Pulmonary artery endothelial cell (primary cell): ENCODE data around the gene FBXL3. TPM values are rescaled to one million over a fixed set of nuclear protein-coding genes. Genes with fewer than 3 reads are reported as not detected.
"Not testable (repeated sequence)": the region's sequence is repeated elsewhere in the genome, so short reads cannot be mapped to it uniquely, and the experiment has no call there.

Experiments used
- DNase-seq: peaks from one replicate; pipeline ENCODE4 v3.0.0-alpha.2; 2011; ENCODE audit warnings: low read depth, low spot score
- total RNA-seq: library from RNA; depleted of rRNA; stranded (reverse); fragments of >200 nt; gene quantifications from 2 replicates; pipeline ENCODE4 v1.2.3, GENCODE V29; 2014

Gene FBXL3
- total RNA-seq, 1 donor from 2014 or later: 54.2 TPM

DNA sequence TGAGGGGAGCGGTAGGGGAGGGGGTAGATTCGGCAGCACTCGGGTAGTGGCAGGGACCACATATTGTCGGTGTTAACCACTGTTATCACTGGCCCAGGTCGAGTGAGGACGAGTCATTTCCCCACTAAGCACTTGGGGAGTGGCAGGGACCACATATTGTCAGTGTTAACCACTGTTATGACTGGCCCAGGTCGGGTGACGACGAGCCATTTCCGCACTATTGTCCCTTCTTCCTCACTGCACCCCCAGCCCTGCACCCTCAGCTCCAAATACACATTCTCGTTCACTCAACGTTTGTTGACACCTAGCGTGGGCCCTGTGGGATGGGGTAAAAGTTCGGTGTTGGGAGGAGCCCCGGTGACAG, 35.5 kb downstream of the FBXL3 start:
- no peak for DNase-seq

DNA sequence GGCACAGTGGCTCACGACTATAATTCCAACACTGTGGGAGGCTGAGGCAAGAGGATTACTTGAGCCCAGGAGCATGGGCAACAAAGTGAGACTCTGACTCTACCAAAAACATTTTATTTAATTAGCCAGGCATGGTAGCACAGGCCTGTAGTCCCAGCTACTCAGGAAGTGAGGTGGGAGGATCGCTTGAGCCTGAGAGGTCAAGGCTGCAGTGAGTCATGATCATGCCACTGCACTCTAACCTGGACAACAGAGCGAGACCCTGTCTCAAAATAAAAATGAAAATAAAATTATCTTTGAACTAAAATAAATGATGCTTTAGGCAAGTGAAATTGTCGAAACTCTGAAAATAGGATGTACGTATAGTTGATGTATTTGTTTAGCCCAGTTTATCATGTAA, 43.3 kb downstream of the FBXL3 start:
- DNase-seq: no peak

- no peak for DNase-seq
These were observed 44.9 kb downstream of the FBXL3 start for GRCh38 chr13:76982061-76982460.

- no peak for DNase-seq
These were observed 46.8 kb downstream of the FBXL3 start for GRCh38 chr13:76980075-76980718.

DNA sequence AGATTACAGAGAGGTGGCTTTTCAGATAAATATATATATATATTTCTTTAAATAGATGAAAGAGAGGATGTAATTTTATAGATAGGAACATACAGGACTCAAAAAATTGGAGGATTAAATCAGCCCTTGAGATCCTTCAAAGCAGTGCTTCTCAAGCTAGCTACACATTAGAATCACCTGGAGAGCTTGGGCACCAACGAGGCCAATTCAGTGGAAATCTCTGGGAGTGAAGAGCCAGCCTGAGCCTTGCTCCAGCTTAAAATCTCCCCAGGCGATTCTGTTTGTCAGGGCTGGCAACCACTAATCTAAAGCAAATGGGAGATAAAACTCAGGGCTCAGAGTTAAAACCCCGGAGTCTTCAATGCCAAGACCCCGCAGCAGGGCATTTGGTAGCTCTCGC, 50.0 kb downstream of the FBXL3 start:
- DNase-seq: no peak

- no peak for DNase-seq
These were observed 50.5 kb downstream of the FBXL3 start for GRCh38 chr13:76976490-76976889.

GRCh38 chr13:76975863-76976262, 51.1 kb downstream of the FBXL3 start:
- no peak for DNase-seq

DNA sequence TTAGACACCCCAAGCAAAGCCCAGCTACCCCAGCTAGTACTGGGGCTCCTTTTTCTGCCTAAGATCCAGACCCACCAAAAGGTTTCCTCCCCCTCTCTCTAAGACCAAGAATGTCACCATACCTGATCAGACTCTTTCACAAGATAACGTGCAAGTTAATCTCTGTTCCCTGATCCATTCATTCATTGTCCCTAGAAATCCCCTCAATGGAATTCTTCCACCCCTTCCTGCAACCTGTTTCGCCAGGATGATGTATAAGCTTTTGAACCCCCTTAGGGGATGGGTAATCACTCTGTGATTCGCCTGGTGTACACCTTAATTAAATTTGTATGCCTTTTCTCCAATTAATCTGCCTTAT, 52.4 kb downstream of the FBXL3 start:
- no peak for DNase-seq

GRCh38 chr13:76973920-76974617, 52.9 kb downstream of the FBXL3 start:
- DNase-seq: no peak

DNA sequence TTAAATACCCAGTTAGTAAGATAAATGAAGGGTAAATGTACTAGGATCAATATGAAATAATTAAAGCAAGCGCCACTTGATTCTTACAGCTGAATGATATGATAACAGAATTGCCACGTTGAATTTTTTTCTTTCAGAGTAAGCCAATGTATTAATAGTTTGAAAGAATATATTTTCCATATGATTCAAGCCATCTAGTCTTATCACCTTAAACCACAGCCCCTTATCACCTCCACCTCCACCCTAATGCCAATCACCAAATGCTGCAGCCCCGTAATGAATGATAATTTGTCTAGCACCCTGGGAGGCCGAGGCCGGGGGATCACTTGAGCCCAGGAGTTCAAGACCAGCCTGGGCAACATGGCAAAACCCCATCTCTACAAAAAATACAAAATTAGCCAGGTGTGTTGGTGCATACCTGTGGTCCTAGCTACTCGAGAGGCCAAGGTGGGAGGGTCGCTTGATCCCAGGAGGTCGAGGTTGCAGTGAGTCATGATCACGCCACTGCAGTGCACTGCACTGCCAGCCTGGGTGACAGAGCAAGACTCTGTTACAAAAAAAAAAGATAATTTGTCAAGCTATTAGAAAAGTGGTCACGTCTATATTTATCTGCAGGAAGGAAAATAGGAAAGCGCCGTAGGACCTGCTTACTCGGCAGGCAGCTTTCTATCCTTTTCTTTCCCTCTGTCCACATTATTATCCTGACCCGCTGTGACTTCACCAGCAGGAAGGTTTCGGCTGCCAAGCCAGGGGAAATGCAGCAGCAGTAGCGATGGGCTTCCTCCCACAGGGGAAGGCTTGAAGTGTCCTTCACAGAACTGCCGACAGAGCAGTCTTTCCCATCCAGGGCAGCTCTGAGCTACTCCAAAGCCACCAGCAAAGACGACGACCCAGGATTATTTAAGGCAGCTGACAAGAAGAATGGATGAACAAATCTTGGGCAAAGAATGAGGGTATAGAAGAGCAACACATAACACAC, 54.8 kb downstream of the FBXL3 start:
- no peak for DNase-seq

DNA sequence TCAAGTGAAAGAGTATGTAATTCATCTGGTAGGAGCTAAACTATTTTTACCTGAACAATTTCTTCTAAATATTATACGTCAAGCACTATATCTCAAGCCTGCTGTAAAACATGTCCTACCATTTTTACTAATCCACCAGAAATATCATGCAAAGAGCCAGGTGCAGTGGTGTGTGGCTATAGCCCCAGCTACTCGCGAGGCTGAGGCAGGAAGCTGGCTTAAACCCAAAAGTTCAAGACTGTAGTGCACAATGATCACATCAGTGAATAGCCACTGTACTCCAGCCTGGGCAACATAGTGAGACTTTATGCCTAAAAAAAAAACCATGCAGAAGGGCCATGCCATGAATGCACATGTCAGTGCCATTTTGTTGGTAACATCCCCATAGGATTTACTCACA, 55.7 kb downstream of the FBXL3 start:
- no peak for DNase-seq

DNA sequence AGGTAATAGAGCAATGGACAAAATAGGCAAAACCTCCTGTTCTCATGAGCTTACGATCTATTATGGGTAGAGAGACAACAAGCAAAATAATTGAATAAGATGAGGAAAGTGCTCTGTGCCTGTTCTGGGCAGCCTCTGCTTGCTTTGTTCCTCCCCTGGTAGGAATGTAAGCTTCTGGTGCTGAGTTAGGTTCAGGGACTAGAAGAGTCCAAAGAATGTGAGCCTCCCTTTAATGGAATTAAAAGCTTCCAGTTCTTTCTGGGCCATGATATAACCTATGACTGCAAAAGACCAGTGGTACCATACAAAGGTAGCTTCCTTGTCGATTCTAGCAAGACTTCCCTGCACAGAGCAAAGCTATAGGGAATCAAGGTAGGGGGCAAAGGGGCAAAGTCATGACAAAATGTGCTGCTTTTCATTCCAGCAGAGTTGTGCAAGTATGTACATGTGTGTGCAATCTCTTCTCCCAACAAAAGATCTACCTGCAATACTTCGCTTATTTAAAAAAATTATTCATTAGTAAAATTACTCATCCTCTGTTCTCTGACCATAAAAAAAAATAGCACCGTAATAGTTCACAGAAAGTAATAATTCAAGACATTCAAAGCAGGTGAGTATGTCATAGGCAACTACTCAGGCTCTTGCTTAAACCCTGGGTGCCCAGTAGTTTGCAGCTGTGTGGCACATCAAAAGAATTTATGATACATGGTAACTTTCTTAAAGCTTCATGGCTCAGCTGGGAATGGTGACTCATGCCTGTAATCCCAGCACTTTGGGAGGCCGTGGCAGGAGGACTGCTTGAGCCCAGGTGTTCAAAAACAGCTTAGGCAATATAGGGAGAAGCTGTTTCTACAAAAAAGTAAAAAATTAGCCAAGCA, 57.2 kb downstream of the FBXL3 start:
- DNase-seq: no peak

- no peak for DNase-seq
These were observed 58.9 kb downstream of the FBXL3 start for GRCh38 chr13:76968041-76968440.

DNA sequence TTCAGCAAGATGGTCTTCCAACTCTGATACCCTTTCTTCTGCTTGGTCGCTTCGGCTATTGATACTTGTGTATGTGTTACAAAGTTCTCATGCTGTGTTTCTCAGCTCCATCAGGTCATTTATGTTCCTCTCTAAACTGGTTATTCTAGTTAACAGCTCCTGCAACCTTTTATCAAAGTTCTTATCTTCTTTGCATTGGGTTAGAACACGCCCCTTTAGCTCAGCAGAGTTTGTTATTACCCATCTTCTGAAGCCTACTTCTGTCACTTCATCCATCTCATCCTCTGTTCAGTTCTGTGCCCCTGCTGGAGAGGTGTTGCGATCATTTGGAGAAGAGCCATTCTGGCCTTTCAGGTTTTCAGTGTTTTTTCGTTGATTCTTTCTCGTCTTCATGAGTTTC, 59.9 kb downstream of the FBXL3 start:
- DNase-seq: no peak

DNA sequence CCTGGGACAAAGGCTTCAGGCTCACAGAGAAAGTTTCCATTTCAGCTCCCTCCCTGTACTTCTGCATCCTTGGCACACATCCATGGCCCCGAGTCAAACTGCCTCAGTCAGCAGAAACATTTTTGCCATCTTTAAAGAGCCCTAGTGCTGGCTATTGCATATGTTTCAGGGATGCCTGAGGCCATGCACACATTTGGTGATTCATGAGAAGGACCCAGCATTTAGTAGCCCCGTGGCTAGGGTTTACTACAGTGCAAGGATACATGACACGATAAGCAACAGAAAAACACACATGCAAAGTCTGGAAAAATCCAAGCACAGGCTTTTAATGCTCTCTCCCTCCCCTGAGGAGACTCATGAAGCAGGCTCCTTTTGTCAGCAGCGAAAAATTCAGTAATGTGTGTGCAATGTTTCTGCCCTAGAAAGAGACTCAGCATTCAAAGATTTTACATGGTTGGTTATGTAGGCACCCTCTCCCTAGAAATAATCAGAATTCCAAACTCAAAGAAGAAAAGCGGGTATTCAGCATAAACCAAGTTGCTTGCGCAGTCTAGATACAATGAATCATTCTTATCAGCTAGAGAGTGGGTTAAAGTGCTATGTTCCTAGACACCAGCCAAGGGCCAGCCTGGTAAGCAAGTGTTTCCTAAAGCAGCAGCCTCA, 61.1 kb downstream of the FBXL3 start:
- DNase-seq: no peak

- DNase-seq: not testable (repeated sequence)
These were observed 67.2 kb downstream of the FBXL3 start for GRCh38 chr13:76959734-76960133.

DNA sequence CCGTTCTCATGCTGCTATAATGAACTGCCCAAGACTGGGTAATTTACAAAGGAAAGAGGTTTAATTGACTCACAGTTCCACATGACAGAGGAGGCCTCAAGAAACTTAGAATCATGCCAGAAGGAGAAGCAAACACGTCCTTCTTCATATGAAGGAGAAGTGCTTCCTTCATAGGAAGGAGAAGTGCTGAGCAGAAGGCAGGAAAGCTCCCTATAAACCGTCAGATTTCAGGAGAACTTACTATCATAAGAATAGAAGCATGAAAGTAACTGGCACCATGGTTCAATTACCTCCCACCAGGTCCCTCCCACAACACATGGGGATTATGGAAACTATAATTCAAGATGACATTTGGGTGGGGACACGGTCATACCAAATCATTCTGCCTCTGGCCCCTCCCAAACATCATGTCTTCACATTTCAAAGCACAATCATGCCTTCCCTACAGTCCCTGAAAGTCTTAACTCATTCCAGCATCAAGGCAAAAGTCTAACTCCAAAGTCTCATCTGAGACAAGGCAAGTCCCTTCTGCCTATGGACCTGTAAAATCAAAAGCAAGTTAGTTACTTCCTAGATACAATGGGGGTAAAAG, 68.0 kb downstream of the FBXL3 start:
- DNase-seq: no peak

GRCh38 chr13:76955661-76956060, 71.3 kb downstream of the FBXL3 start:
- no peak for DNase-seq
